Naive B cell (primary cell): ENCODE data around the gene ELP1. TPM values are rescaled to one million over a fixed set of nuclear protein-coding genes. Genes with fewer than 3 reads are reported as not detected.

Source experiments
- ATAC-seq, 2 donors: fragments of 150-1000 bp; cut with Tn5 transposase; 2 replicates each; pipeline ENCODE4 v1.10.0; 2021; ENCODE audit warnings: low read depth in 2 of 2, mild to moderate bottlenecking in 2 of 2, moderate library complexity in 2 of 2
- DNase-seq: peaks from one replicate; pipeline ENCODE4 v3.0.0; 2022
- H3K27ac Mint-ChIP-seq, 6 donors: one replicate each; pipeline ENCODE4 v1.8.0; 2020 to 2022; ENCODE audit warnings: mild to moderate bottlenecking in 6 of 6, mixed read lengths in 6 of 6, moderate library complexity in 5 of 6, inconsistent platforms in 2 of 6
- H3K27me3 Mint-ChIP-seq, 3 donors: one replicate each; pipeline ENCODE4 v1.8.0; 2021 to 2022; ENCODE audit warnings: mixed read lengths in 3 of 3, mild to moderate bottlenecking in 1 of 3
- H3K36me3 Mint-ChIP-seq, 2 donors: one replicate each; pipeline ENCODE4 v1.8.0; 2020 to 2022; ENCODE audit warnings: mixed read lengths in 2 of 2, inconsistent platforms in 1 of 2, mild to moderate bottlenecking in 1 of 2
- H3K4me1 Mint-ChIP-seq, 3 donors: one replicate each; pipeline ENCODE4 v1.8.0; 2020 to 2022; ENCODE audit warnings: mixed read lengths in 3 of 3, inconsistent platforms in 1 of 3, mild to moderate bottlenecking in 1 of 3, moderate library complexity in 1 of 3
- H3K4me3 Mint-ChIP-seq, 8 donors: one replicate each; pipeline ENCODE4 v1.8.0; 2020 to 2022; ENCODE audit warnings: mild to moderate bottlenecking in 8 of 8, mixed read lengths in 8 of 8, moderate library complexity in 8 of 8, inconsistent platforms in 2 of 8
- H3K9me3 Mint-ChIP-seq, 7 donors: one replicate each; pipeline ENCODE4 v1.8.0; 2020 to 2022; ENCODE audit warnings: mixed read lengths in 7 of 7, mild to moderate bottlenecking in 5 of 7, inconsistent platforms in 2 of 7, moderate library complexity in 1 of 7
- polyA plus RNA-seq, 6 donors: library from polyadenylated mRNA; unstranded; fragments of 300-500 nt; fragmentation: Illumina TruSeq; gene quantifications; one replicate each; pipeline ENCODE4 v1.2.3, GENCODE V29; 2021; ENCODE audit warnings: low read depth in 6 of 6

The ELP1 gene
- polyA plus RNA-seq, 6 donors from 2014 or later: 9.8 to 14.8 (median 12.7) TPM

DNA sequence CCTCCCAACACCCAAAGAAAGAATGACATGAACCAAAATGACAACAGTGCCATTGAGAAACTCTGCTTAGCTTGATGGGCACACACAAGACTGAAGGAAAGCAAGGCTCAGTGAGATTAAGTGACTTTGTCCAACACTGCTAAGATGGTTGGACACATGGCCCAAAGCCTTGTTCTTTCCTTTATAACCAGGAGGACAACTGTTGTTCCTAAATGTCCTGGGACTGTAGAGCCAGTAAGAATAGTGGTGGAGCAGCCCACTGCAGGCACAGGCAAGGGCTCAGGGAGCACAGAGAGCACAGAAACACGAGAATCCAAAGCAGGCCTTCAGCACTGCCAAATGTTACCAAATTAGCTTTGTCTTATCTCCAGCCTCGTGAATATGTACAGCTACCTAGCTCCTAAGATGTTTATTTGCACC, 67.9 kb downstream of the ELP1 start:
- no peaks in the 10 kb centered on the region for H3K4me1 Mint-ChIP-seq
- ATAC-seq: no peak
- peaks cover 20 to 27% of the 10 kb centered on the region in 2 donors for H3K36me3 Mint-ChIP-seq
- no peak overlapping the region for H3K4me3 Mint-ChIP-seq
- no peak overlapping the region for H3K27ac Mint-ChIP-seq
- DNase-seq: no peak
- H3K9me3 Mint-ChIP-seq: no peaks in the 10 kb centered on the region
- H3K27me3 Mint-ChIP-seq: no peaks in the 10 kb centered on the region

DNA sequence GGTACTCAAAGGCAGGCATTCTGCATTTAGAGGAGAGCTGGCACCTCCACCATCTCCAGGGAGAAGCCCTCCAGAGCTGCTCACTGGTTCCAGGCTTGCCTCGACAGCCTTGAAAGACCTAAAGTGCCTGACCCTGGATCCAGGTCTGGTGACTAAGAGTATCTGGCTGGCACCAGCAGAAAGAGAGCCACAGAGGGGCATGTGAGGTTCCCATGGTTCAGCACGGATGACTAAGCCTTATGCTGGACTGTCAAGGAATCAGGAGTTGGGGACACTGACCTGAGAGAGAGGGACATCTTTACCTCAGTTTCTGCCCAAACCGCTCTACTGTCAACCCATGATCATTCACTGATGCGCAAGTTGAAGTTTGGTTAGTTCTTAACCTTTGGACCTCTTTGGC, 68.9 kb downstream of the ELP1 start:
- ATAC-seq (no peak), DNase-seq (no peak)
- no peaks in the 10 kb centered on the region for H3K4me1 Mint-ChIP-seq
- H3K27ac Mint-ChIP-seq: no peak overlapping the region
- peaks cover 20 to 21% of the 10 kb centered on the region in 2 donors for H3K36me3 Mint-ChIP-seq
- no peak overlapping the region for H3K4me3 Mint-ChIP-seq
- no peaks in the 10 kb centered on the region for H3K9me3 Mint-ChIP-seq
- H3K27me3 Mint-ChIP-seq: no peaks in the 10 kb centered on the region

DNA sequence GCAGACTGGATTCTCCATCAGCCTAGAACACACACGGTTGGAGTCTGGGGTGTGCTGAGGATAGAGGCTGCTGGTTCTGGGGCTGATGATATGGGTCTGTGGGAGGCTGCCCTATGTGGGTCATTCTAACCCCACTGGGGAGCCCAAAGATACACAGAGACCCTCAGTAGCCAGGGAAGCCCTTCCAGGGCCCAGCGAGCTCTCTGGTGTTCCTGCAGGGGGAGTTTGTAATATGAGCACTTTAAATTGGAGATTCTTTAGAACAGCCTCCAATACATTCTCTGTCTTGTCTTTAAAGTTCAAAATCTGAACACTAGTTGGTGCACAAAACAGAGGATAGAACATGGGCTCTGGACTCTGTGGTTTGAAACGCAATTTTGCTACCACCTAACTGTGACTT, 69.5 kb downstream of the ELP1 start:
- DNase-seq (no peak), ATAC-seq (no peak)
- H3K27me3 Mint-ChIP-seq: no peaks in the 10 kb centered on the region
- H3K4me1 Mint-ChIP-seq: peaks cover 0 to 4% (median 0%) of the 10 kb centered on the region in 3 donors
- peak overlapping the region in 1 of 6 donors; percentile 34 for H3K27ac Mint-ChIP-seq
- no peak overlapping the region for H3K4me3 Mint-ChIP-seq
- H3K9me3 Mint-ChIP-seq: peaks cover 0 to 5% (median 0%) of the 10 kb centered on the region in 7 donors
- peaks cover 18 to 20% of the 10 kb centered on the region in 2 donors for H3K36me3 Mint-ChIP-seq

DNA sequence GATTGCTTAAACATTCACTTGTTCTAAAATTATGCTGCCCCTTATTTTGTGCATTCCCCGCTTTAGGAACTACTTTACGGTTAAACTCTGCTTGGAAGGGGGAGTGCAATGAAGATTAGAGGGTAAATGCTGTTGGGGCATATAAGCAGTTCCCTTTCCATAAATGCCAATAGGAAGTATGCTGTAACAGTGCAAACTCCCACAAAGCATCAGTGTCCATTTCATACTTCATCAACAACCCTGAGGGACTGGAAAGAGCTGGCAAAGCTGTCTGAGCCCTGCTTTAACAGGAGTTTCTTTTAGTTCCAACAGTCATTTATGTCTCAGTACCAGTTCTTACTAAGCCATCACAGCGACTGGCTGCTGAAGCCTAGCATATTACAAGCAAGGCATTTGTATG, 70.0 kb downstream of the ELP1 start:
- Mint-ChIP-seq H3K27me3 (no peaks in the 10 kb centered on the region), H3K4me3 (no peak overlapping the region), H3K27ac (no peak overlapping the region), H3K36me3 (peaks cover 17 to 19% of the 10 kb centered on the region in 2 donors), H3K9me3 (peaks cover 0 to 6% (median 0%) of the 10 kb centered on the region in 7 donors), H3K4me1 (peaks cover 0 to 4% (median 0%) of the 10 kb centered on the region in 3 donors)
- no peak for DNase-seq
- ATAC-seq: no peak

DNA sequence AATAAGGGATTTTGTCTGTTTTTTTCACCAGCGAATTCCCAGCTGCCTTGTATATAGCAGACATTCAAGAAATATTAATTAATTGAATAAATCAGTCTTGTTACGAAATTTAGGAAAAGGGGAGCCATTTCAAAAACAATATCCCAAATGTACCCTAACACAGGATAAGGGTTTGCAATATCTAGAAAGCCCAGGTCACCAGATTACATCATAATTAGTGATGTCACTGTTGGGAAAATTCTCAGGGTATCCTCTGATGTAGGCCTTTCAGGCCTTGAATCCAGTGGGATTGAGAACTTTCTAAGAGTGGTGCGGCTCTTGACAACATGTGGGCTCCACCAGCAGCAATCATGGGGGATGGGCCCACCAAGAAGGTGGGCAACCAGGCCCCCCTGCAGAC, 71.9 kb downstream of the ELP1 start, which contains the start of gene ACTL7A:
Gene ACTL7A (plus strand): TSS at position 270 of the 400 bp plus-strand sequence. CDS start 57 bp downstream, at position 327.
- no peaks in the 10 kb centered on the region for H3K27me3 Mint-ChIP-seq
- peaks cover 0 to 4% (median 0%) of the 10 kb centered on the region in 3 donors for H3K4me1 Mint-ChIP-seq
- no peak for DNase-seq
- H3K4me3 Mint-ChIP-seq: no peak within 1 kb of the TSS
- peak within 1 kb of the TSS in 3 of 6 donors; percentile 40 to 83 (median 71) for H3K27ac Mint-ChIP-seq
- H3K36me3 Mint-ChIP-seq: peaks cover under 1 to 1% of the 10 kb centered on the region in 2 donors
- peaks cover 0 to 6% (median 0%) of the 10 kb centered on the region in 7 donors for H3K9me3 Mint-ChIP-seq
- ATAC-seq: no peak

DNA sequence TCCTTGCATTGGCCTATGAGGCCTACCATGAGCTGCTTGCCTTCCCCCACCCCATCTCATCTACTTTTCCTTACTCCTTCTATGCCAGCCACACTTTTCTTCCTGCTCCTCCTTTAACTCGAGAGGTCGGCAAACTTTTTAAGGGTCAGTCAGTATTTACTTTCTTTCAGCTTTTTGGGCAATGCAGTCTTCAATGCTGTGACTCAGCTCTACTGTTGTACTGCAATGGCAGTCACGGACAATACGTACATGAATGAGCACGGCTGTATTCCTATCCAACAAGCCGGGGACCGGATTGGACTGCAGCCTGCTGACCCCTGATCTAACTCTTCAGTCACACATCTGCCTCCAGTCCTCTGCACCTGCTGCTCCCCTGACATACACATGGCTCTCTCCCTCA, 72.5 kb downstream of the ELP1 start:
- H3K4me1 Mint-ChIP-seq: peaks cover 0 to 4% (median 0%) of the 10 kb centered on the region in 3 donors
- ATAC-seq (no peak), DNase-seq (no peak)
- H3K36me3 Mint-ChIP-seq: no peaks in the 10 kb centered on the region
- no peaks in the 10 kb centered on the region for H3K27me3 Mint-ChIP-seq
- H3K4me3 Mint-ChIP-seq: no peak overlapping the region
- peak overlapping the region in 1 of 6 donors; percentile 71 for H3K27ac Mint-ChIP-seq
- peaks cover 0 to 6% (median 0%) of the 10 kb centered on the region in 7 donors for H3K9me3 Mint-ChIP-seq

DNA sequence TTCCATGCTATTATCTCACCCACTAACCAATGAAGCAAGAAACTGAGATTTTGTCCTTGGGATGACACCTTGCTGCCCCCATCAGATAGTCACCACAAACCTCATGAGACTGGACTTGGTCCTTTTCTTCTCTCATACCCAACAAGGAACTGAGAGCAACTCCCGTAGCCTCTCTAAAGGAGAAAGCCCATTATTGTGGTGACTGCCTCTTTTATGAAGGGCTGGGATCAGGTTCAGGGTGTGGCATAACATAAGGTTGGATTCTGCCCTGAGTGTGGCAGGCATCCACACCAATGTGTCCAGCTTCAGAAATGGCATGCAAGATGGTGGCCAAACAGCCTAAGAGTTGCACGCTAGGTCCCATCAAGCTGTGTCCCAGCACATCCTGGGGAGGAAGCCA, 73.2 kb downstream of the ELP1 start:
- Mint-ChIP-seq H3K27me3 (no peaks in the 10 kb centered on the region), H3K4me1 (peaks cover 0 to 4% (median 0%) of the 10 kb centered on the region in 3 donors), H3K27ac (no peak overlapping the region), H3K36me3 (no peaks in the 10 kb centered on the region), H3K4me3 (no peak overlapping the region), H3K9me3 (peaks cover 0 to 6% (median 0%) of the 10 kb centered on the region in 7 donors)
- DNase-seq: no peak
- no peak for ATAC-seq

DNA sequence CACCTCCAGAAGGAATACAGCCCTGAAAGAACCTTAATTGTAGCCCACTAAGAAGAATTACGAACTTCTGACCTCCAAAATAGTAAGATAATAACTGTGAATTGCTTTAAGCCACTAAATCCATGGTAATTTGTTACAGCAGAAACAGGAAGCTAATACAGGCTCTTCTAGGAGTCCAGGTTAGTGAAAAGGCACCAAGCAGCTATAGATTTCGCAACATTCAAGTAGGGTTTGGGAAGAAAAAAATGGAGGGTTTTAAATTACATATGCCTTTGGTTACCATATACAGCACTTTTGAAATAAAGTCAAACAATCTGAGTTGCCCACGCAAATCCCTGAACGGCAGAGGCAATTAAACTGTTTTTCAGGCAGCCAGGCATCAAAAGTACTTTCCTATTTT, 73.6 kb downstream of the ELP1 start:
- peaks cover 0 to 4% (median 0%) of the 10 kb centered on the region in 3 donors for H3K4me1 Mint-ChIP-seq
- DNase-seq (no peak), ATAC-seq (no peak)
- H3K4me3 Mint-ChIP-seq: no peak overlapping the region
- H3K9me3 Mint-ChIP-seq: peaks cover 0 to 6% (median 0%) of the 10 kb centered on the region in 7 donors
- no peak overlapping the region for H3K27ac Mint-ChIP-seq
- H3K36me3 Mint-ChIP-seq: no peaks in the 10 kb centered on the region
- no peaks in the 10 kb centered on the region for H3K27me3 Mint-ChIP-seq

DNA sequence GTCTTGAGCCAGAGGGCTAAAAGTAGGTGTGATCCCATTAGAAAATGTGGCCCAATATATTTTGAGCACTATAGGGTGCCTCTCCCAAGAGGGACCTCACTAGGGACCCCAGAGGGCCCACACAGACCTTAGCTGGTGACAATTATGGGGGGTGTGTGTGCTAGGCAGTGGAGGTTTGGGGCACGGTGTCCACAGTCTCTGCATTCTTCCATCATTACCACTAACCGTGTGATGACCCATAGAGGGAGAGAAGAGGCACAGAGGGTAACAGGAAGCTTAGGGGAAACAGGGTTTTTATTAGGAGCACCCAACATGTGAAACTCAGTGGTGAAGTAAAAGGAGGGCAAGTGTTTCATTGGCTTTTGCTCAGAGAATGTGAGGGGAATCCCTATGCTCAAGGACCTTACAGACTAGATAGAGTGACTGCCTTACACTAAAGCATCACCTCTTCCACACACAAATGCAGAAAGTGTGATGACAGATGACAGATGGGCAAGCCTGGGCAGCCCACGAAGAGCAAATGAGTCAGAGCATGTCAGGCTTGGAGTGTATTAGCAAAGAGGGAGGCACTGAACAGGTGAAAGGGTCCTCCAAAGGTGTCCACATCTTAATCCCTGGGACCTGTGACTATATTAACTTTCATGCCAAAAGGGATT, 74.3 kb downstream of the ELP1 start:
- H3K27me3 Mint-ChIP-seq: no peaks in the 10 kb centered on the region
- H3K27ac Mint-ChIP-seq: peak overlapping the region in 1 of 6 donors; percentile 59
- DNase-seq (no peak), ATAC-seq (no peak)
- H3K4me3 Mint-ChIP-seq: no peak overlapping the region
- no peaks in the 10 kb centered on the region for H3K36me3 Mint-ChIP-seq
- peaks cover 0 to 4% (median 0%) of the 10 kb centered on the region in 3 donors for H3K4me1 Mint-ChIP-seq
- peaks cover 0 to 6% (median 0%) of the 10 kb centered on the region in 7 donors for H3K9me3 Mint-ChIP-seq

DNA sequence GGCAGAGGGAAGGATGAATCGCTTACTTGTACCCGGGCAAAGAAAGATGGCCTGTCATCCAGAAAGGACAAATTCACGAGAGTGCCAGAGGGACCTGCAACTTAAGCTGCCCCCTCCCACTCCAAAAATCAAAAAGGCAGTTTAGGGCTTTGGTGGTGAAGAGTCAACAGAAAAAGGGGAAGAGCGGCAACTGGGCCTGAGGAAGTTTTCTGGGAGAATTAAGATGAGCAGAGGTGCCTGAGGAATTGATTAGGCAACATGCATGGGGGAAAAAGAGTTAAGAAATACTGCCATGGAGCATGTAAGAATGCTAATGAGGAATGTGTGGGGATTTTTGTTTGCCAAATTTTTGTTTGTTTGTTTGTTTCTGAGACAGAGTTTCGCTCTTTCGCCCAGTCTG, 76.4 kb downstream of the ELP1 start:
- H3K9me3 Mint-ChIP-seq: peaks cover 0 to 6% (median 0%) of the 10 kb centered on the region in 7 donors
- H3K36me3 Mint-ChIP-seq: no peaks in the 10 kb centered on the region
- no peak for DNase-seq
- H3K27ac Mint-ChIP-seq: peak overlapping the region in 2 of 6 donors; percentile 6 to 65
- no peaks in the 10 kb centered on the region for H3K27me3 Mint-ChIP-seq
- no peak overlapping the region for H3K4me3 Mint-ChIP-seq
- ATAC-seq: no peak
- peaks cover 0 to 4% (median 0%) of the 10 kb centered on the region in 3 donors for H3K4me1 Mint-ChIP-seq

DNA sequence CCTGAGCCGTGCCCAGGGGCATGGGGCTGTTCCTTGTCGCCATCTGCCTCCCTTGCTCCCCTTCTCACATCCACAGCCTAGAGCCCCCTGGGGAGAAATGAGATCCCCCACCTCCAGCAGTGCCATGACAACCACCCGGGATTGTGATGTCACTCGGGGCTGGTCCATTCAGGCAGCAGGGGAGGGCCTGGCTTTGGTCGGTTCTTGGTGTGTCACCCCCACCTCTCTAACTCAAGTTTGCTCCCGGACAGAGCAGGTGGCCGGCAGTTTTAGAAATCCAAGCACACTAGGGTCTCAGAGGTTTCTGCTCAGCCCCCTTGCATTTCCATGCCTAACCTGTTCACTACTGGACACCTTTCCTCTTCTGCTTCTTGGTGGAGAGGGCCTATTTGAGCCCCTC, 78.0 kb downstream of the ELP1 start, which contains the start of gene ACTL7B:
Gene ACTL7B (minus strand): TSS at position 99 of the 400 bp plus-strand sequence. CDS start 56 bp downstream, at position 43.
- H3K4me1 Mint-ChIP-seq: peaks cover 0 to 4% (median 0%) of the 10 kb centered on the region in 3 donors
- H3K27ac Mint-ChIP-seq: peak within 1 kb of the TSS in 1 of 6 donors; percentile 76
- H3K9me3 Mint-ChIP-seq: peaks cover 0 to 6% (median 0%) of the 10 kb centered on the region in 7 donors
- ATAC-seq (no peak), DNase-seq (no peak)
- no peaks in the 10 kb centered on the region for H3K36me3 Mint-ChIP-seq
- H3K4me3 Mint-ChIP-seq: no peak within 1 kb of the TSS
- H3K27me3 Mint-ChIP-seq: peaks cover 0 to 5% (median 0%) of the 10 kb centered on the region in 3 donors

DNA sequence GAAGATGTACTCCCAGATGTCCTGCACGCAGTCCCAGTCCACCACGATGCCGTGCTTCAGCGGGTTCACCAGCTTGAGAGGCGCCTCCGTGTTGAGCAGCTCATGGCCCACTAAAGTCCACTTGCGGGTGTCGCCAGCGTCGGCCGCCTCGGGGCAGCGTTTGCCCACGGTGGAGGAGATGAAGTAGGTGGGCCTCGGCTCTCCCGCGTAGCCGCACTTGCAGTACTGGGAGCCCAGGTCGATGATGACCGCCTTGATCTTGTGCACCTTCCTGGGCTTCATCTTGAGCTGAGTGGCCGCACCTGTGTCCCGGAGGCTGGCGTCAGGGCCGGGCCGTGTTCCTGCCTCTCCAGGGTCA, 78.4 kb downstream of the ELP1 start:
- H3K36me3 Mint-ChIP-seq: no peaks in the 10 kb centered on the region
- H3K9me3 Mint-ChIP-seq: peaks cover 0 to 6% (median 0%) of the 10 kb centered on the region in 7 donors
- H3K27me3 Mint-ChIP-seq: peaks cover 0 to 5% (median 0%) of the 10 kb centered on the region in 3 donors
- no peak overlapping the region for H3K27ac Mint-ChIP-seq
- peaks cover 0 to 4% (median 0%) of the 10 kb centered on the region in 3 donors for H3K4me1 Mint-ChIP-seq
- ATAC-seq (no peak), DNase-seq (no peak)
- no peak overlapping the region for H3K4me3 Mint-ChIP-seq

DNA sequence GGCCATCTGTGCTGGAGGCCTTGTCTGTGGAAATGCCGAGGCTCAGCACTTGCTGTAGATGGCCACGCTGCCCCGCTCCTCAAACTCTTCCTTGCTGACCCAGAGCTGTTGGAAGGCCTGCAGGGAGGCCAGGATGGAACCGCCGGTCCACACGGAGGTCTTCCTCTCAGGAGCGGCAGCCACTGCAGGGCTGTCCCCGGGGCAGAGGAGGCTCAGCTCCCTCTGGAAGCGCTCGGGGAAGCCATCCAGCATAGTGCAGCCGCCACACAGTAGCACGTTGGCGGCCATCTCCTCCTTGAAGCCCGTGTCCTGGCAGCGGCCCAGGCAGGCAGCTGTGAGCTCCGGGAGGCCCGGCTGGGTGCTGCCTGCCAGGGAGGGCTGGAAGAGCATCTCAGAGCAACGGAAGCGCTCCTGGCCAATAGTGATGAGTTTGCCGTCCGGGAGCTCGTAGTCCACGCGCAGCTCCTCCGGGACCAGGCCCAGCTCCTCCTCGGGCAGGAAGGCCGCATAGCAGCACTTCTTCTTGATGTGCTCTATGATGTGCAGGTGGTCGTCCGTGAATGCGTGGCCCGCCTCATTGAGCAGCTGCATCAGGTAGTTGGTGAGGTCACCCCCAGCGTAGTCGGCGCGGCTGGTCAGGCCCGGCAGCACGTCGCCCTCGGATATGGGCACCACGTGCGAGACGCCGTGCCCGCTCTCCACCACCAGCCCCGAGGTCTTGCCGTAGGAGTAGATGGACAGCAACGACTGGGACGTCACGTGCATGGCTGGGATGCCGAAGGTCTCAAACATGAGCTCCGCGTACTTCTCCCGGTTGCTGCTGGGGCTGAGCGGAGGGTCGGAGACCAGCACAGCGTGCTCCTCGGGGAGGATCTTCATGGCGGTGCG, 79.0 kb downstream of the ELP1 start:
- no peak overlapping the region for H3K4me3 Mint-ChIP-seq
- ATAC-seq (no peak), DNase-seq (no peak)
- H3K36me3 Mint-ChIP-seq: no peaks in the 10 kb centered on the region
- peaks cover 0 to 4% (median 0%) of the 10 kb centered on the region in 3 donors for H3K4me1 Mint-ChIP-seq
- no peak overlapping the region for H3K27ac Mint-ChIP-seq
- H3K9me3 Mint-ChIP-seq: peaks cover 0 to 6% (median 0%) of the 10 kb centered on the region in 7 donors
- peaks cover 0 to 5% (median 0%) of the 10 kb centered on the region in 3 donors for H3K27me3 Mint-ChIP-seq
